ENCODE results near the gene ZNF639. TPM values are rescaled to one million over a fixed set of nuclear protein-coding genes. Genes with fewer than 3 reads are reported as not detected.

Gene ZNF639
- polyA plus RNA-seq, 4 donors: 49.8 to 64.7 (median 58.6) TPM

- DNase-seq (ENCODE audit: low read depth in 4 of 4, low spot score in 3 of 4): no peak
These were observed 13.4 kb upstream of the ZNF639 start for GRCh38 chr3:179309225-179310078.

- no peak for DNase-seq (ENCODE audit: low read depth in 4 of 4, low spot score in 3 of 4)
These were observed 4.0 kb upstream of the ZNF639 start for GRCh38 chr3:179318876-179319275.

GRCh38 chr3:179321668-179322285 lies 1.1 kb upstream of the ZNF639 start:
- peak in 2 of 4 donors; percentile 18 to 33 for DNase-seq (ENCODE audit: low read depth in 4 of 4, low spot score in 3 of 4)

- peak in 2 of 4 donors; percentile 54 to 59 for DNase-seq (ENCODE audit: low read depth in 4 of 4, low spot score in 3 of 4)
These were observed 623 bp downstream of the ZNF639 start for GRCh38 chr3:179323197-179324110.

DNA sequence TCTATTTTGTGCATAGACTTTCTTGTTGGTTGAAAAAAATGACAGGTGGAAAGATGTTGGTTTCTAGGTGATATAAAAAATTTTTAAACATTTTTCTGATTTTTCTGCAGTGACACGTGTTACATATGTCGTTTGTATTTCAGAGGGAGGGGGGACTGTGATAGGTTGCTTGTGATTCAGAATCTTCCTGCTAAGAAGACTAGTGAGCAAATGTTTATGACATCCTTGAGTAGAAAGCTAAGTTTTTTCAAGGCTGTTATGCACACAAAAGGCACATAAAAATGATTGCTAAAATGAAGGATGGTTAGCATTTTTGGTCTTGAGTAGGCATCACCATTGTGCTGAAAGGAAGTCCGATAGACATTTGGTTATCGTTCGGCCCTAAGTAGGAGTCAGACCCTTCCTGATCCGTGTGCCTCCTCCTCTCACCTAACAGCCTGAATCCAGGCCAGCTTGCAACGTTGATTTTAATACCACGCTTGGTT lies 1.5 kb downstream of the ZNF639 start:
- peak in 1 of 4 donors; percentile 18 for DNase-seq (ENCODE audit: low read depth in 4 of 4, low spot score in 3 of 4)

DNA sequence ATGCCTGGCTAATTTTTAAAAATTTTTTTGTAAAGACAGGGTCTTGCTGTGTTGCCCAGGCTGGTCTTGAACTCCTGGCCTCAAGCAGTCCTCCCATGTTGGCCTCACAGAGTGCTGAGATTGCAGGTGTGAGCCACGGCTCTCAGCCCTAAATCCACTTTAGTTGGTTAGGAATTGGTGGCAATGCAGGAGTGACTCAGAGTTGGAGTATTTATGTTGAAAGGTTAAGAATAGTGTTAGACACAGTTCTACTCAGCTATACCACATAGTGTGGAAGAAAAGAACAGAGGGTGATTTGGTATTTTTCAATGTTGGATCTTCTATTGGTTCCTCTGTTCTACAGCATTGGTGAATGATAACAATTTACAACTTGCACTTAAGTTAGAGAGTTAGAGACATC lies 7.6 kb downstream of the ZNF639 start:
- DNase-seq (ENCODE audit: low read depth in 4 of 4, low spot score in 3 of 4): no peak

GRCh38 chr3:179332240-179332639 lies 9.4 kb downstream of the ZNF639 start:
- DNase-seq (ENCODE audit: low read depth in 4 of 4, low spot score in 3 of 4): no peak

DNA sequence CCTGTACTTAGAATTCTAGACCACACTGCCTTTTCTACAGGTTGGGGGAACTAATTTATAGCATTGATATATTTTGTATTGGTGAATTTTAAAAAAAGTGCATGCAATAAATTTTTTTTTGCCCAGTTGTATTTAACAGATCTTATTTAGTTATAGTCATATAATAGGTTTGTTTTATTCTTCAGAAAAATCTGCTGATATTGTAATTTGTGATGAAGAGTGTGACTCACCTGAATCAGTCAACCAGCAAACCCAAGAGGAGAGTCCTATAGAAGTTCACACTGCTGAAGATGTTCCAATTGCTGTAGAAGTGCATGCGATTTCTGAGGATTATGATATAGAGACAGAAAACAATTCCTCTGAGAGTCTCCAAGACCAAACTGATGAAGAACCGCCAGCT lies 10.3 kb downstream of the ZNF639 start:
- DNase-seq (ENCODE audit: low read depth in 4 of 4, low spot score in 3 of 4): no peak

DNA sequence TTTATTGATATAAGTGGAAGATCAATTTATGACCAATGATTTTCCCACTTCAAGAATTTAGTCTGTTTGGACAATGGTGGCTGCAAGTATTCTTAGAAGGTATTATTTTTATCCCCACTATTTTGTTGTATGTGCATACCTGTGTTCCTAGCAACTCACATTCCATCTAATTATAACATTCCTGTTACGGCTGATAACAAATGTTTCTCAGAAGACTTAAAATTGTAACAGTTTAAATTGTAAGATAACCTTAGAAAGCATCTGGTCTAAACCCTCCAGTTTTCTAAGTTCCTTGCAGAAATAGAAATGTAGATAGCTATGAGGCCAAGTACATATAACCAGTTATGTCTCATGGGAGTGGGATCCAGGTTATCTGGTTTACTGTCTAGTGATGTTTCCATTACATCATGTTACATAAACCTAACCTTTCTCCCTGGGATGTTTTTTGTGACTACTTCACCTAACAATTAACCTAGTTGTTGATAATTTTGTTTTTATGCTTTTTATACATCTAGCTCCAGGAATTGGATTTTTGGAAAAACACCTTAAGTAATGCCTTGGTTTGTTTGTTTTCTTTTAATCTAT lies 13.6 kb downstream of the ZNF639 start:
- DNase-seq (ENCODE audit: low read depth in 4 of 4, low spot score in 3 of 4): no peak

- peak; percentile 91 to 94 (median 92) for DNase-seq (ENCODE audit: low read depth in 4 of 4, low spot score in 3 of 4)
These were observed 24.7 kb downstream of the ZNF639 start, which contains the start of gene MFN1 for GRCh38 chr3:179347345-179348194. TSS of gene MFN1 (plus strand) at chr3:179347709. CDS start at chr3:179348852, 1,143 bp downstream.

- no peak for DNase-seq (ENCODE audit: low read depth in 4 of 4, low spot score in 3 of 4)
These were observed 25.6 kb downstream of the ZNF639 start for GRCh38 chr3:179348325-179349013.

GRCh38 chr3:179355996-179356395 lies 33.2 kb downstream of the ZNF639 start:
- DNase-seq (ENCODE audit: low read depth in 4 of 4, low spot score in 3 of 4): no peak

- DNase-seq (ENCODE audit: low read depth in 4 of 4, low spot score in 3 of 4): no peak
These were observed 40.5 kb downstream of the ZNF639 start for GRCh38 chr3:179363332-179363731.

- DNase-seq (ENCODE audit: low read depth in 4 of 4, low spot score in 3 of 4): no peak
These were observed 46.8 kb downstream of the ZNF639 start for GRCh38 chr3:179369621-179370020.

GRCh38 chr3:179373938-179374337 lies 51.1 kb downstream of the ZNF639 start:
- no peak for DNase-seq (ENCODE audit: low read depth in 4 of 4, low spot score in 3 of 4)

DNA sequence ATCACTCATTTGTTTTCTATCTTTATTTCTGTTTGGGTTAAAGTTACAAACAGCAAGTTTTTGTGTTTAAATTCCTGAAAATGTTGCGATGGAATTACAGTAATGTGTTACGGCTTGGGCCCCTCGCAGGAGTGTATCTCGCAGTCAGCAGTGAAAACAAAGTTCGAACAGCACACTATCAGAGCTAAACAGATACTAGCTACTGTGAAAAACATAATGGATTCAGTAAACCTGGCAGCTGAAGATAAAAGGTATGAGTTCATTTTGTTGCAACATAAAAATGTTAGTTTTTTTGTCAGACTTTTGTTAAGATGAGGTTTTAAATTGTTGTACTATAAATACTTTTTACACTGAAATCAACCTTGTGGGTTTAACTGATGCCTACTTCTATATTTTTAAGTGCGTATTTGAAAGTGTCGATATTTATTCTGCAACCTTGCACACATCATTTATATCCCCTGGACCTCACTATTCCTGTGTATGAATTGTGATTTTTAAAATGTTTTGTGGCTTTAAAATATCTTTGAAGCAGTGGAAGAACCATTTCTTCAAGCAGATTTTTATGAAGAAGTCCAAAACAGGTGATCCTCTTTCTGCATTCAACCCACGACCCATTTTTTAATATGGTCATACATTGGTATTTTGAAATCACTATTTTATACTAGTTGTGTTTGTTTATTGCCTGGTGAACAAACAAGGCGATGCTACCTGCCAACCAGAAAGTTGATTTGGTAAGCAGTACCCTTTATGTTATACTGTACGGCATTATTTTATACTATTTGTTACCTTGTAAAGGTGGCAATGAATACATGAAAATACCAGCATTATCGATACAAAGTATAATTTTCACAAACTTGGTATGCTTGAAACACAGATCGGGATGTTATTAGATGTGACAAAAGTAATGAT lies 52.5 kb downstream of the ZNF639 start:
- no peak for DNase-seq (ENCODE audit: low read depth in 4 of 4, low spot score in 3 of 4)

GRCh38 chr3:179376474-179376873 lies 53.6 kb downstream of the ZNF639 start:
- DNase-seq (ENCODE audit: low read depth in 4 of 4, low spot score in 3 of 4): no peak
